HEK293 (cell line): ENCODE results near the gene PCBP3.

Experiments
- CTCF ChIA-PET: fragments of 350-600 bp; formaldehyde crosslinking; extraction: SDS; loops from one replicate; lab custom pipeline; 2021; ENCODE audit warnings: antibody characterized with exemption; lab: Yijun Ruan, JAX
- POLR2A ChIA-PET: fragments of 300-600 bp; formaldehyde crosslinking; extraction: SDS; loops from one replicate; lab custom pipeline; 2020; ENCODE audit warnings: antibody characterized with exemption, inconsistent platforms; lab: Yijun Ruan, JAX
- H3K27ac ChIP-seq: fragments of 200-500 bp; sonication (Bioruptor generic); 2 replicates; pipeline ENCODE4 v1.5.1; 2014; ENCODE audit warnings: low read depth, low read length, control low read depth, inconsistent platforms; ENCODE audit errors: extremely low read depth
- H3K36me3 ChIP-seq, 2 experiments: fragments of 200-500 bp in 1 of 2; sonication (Bioruptor generic) in 1 of 2; 1 replicate in 1 of 2; 2 replicates in 1 of 2; pipeline ENCODE4 v1.5.1; 2014 to 2017; ENCODE audit warnings: inconsistent platforms in 2 of 2, low read length in 2 of 2; ENCODE audit not compliant: control insufficient read depth in 2 of 2, insufficient read depth in 1 of 2
- H3K4me1 ChIP-seq: fragments of 200-500 bp; sonication (Bioruptor generic); 2 replicates; pipeline ENCODE4 v1.5.1; 2014; ENCODE audit warnings: mild to moderate bottlenecking, low read length, inconsistent platforms; ENCODE audit not compliant: control insufficient read depth, insufficient read depth
- H3K4me3 ChIP-seq: 2 replicates; pipeline ENCODE4 v1.5.1; 2011; ENCODE audit warnings: low read depth, mild to moderate bottlenecking, control low read depth, low read length, moderate library complexity
- H3K9me3 ChIP-seq: fragments of 200-500 bp; sonication (Bioruptor generic); 2 replicates; pipeline ENCODE4 v1.5.1; 2014; ENCODE audit warnings: low read depth, low read length, inconsistent platforms; ENCODE audit not compliant: control insufficient read depth, insufficient read depth
- EGR2 ChIP-seq: fragments of 450-650 bp; formaldehyde crosslinking; IDR thresholded peaks from 2 replicates; pipeline ENCODE4 v1.5.1; 2016; ENCODE audit warnings: low read depth, missing biosample characterization, missing genetic modification characterization
- GLIS1 ChIP-seq: fragments of 450-650 bp; formaldehyde crosslinking; IDR thresholded peaks from 2 replicates; pipeline ENCODE4 v1.5.1; 2016; ENCODE audit warnings: missing biosample characterization, missing genetic modification characterization
- GLIS2 ChIP-seq: fragments of 450-650 bp; formaldehyde crosslinking; IDR thresholded peaks from 2 replicates; pipeline ENCODE4 v1.5.1; 2016; ENCODE audit warnings: missing biosample characterization, missing genetic modification characterization
- ZNF140 ChIP-seq: fragments of 450-650 bp; formaldehyde crosslinking; IDR thresholded peaks from 2 replicates; pipeline ENCODE4 v1.5.1; 2016; ENCODE audit warnings: missing biosample characterization, missing genetic modification characterization
- ZNF157 ChIP-seq: fragments of 450-650 bp; formaldehyde crosslinking; IDR thresholded peaks from 2 replicates; pipeline ENCODE4 v1.5.1; 2016; ENCODE audit warnings: missing biosample characterization, missing genetic modification characterization
- ZNF302 ChIP-seq: fragments of 450-650 bp; formaldehyde crosslinking; IDR thresholded peaks from 2 replicates; pipeline ENCODE4 v1.5.1; 2016; ENCODE audit warnings: missing biosample characterization, missing genetic modification characterization, low read depth
- ZNF473 ChIP-seq: fragments of 450-650 bp; formaldehyde crosslinking; IDR thresholded peaks from 2 replicates; pipeline ENCODE4 v1.5.1; 2017; ENCODE audit warnings: missing biosample characterization, missing genetic modification characterization
- ZNF571 ChIP-seq: fragments of 450-650 bp; formaldehyde crosslinking; IDR thresholded peaks from 2 replicates; pipeline ENCODE4 v1.5.0; 2017; ENCODE audit warnings: missing biosample characterization, missing genetic modification characterization
- TF ChIP-seq, protein P1 (sequence below): fragments of 450-650 bp; formaldehyde crosslinking; conservative IDR thresholded peaks from 2 replicates; pipeline ENCODE4 v1.5.1; 2016; ENCODE audit warnings: low read depth, missing biosample characterization, missing genetic modification characterization

The PCBP3 gene

DNA sequence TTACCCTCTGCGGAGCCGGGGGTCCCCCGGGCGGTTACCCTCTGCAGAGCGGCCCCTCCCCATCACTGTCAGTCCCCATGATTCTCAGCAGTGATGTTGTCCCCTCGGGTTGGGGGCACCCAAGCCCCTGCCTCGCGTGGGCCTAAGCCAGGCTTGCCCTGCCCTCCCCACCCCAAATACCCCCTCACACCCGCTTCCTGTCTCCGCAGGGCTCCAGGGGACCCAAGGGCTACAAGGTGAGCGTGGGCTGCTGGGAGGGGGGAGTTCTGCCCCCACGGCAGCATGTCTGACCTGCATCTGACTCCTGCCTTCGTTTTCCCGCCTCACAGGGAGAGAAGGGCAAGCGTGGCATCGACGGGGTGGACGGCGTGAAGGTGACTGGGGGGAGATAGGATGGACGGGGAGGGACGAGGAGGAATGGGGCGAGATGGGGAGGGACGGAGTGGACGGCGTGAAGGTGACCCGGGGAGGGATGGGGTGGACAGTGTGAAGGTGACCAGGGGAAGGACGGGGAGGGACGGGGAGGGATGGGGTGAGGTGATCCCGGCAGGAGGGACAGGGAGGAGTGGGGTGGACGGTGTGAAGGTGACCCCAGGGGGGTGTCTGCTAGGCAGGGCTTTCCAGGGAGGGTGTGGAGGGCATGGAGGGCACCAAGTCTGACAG is 346.7 kb downstream of the PCBP3 start:
- Histone ChIP-seq H3K9me3 (no peaks in the 10 kb centered on the region), H3K27ac (no peak overlapping the region), H3K4me1 (no peaks in the 10 kb centered on the region), H3K4me3 (no peak overlapping the region), H3K36me3 (peaks cover 3 to 77% of the 10 kb centered on the region in 2 experiments; a peak in 2 of 3 replicates)
- TF ChIP-seq ZNF302 = no peak
- TF ChIP-seq ZNF473 (tag by site-specific recombination) = no peak
- TF ChIP-seq, protein P1, sequence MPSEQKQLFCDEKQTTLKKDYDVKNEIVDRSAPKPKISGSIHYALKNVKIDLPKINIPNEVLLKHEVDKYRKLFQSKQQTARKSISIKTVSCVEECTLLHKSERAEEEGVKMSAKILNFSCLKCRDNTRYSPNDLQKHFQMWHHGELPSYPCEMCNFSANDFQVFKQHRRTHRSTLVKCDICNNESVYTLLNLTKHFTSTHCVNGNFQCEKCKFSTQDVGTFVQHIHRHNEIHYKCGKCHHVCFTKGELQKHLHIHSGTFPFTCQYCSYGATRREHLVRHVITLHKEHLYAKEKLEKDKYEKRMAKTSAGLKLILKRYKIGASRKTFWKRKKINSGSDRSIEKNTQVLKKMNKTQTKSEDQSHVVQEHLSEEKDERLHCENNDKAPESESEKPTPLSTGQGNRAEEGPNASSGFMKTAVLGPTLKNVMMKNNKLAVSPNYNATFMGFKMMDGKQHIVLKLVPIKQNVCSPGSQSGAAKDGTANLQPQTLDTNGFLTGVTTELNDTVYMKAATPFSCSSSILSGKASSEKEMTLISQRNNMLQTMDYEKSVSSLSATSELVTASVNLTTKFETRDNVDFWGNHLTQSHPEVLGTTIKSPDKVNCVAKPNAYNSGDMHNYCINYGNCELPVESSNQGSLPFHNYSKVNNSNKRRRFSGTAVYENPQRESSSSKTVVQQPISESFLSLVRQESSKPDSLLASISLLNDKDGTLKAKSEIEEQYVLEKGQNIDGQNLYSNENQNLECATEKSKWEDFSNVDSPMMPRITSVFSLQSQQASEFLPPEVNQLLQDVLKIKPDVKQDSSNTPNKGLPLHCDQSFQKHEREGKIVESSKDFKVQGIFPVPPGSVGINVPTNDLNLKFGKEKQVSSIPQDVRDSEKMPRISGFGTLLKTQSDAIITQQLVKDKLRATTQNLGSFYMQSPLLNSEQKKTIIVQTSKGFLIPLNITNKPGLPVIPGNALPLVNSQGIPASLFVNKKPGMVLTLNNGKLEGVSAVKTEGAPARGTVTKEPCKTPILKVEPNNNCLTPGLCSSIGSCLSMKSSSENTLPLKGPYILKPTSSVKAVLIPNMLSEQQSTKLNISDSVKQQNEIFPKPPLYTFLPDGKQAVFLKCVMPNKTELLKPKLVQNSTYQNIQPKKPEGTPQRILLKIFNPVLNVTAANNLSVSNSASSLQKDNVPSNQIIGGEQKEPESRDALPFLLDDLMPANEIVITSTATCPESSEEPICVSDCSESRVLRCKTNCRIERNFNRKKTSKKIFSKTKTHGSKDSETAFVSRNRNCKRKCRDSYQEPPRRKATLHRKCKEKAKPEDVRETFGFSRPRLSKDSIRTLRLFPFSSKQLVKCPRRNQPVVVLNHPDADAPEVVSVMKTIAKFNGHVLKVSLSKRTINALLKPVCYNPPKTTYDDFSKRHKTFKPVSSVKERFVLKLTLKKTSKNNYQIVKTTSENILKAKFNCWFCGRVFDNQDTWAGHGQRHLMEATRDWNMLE (tag by site-specific recombination) = no peak
- ChIA-PET POLR2A (no interaction called here), CTCF (no interaction called here)

DNA sequence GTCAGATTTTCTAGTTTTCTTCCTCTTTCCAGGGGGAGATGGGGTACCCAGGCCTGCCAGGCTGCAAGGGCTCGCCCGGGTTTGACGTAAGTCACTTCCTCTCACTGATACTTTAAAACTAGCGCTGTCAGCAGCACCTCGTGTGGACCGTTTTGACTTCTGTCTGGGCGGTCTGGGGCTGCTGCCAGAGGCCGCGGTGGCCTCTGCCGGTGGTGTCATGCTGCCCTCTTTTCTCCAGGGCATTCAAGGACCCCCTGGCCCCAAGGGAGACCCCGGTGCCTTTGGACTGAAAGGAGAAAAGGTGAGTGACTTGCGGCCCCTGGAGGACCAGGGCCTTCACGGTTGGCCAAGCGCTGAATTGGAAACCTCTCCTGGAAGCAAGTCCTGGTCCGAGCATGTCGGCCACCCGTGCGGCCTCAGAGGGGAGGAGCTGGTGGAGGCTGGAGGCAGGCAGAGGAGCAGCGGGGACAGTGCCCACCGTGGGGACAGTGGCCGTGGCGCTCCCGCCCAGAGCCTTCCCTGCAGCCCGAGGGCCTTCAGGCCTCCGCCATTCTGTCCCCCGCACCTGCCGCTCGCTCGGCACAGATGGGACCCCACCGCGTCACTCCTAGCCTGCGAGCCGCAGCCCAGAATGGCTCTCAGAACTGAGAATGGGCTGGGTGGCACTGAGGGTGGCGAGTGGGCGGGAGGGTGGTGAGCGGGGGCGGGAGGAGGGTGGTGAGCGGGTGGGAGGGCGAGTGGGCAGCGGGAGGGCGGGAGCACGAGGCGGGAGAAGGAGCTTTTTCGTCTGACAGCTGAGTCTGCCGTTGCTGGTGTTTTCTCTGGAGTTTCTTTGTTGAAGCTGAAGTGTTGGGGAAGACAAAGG is 347.4 kb downstream of the PCBP3 start:
- no peaks in the 10 kb centered on the region for H3K9me3 ChIP-seq
- H3K27ac ChIP-seq = no peak overlapping the region
- no peak for TF ChIP-seq ZNF140 (tag by site-specific recombination)
- TF ChIP-seq EGR2 = 0 out of 2 replicates have a peak, but pooled peaks have one; percentile 6
- ChIA-PET CTCF (no interaction called here), POLR2A (no interaction called here)
- H3K4me3 ChIP-seq = no peak overlapping the region
- peaks cover 0 to 73% of the 10 kb centered on the region in 2 experiments; a peak in 1 of 3 replicates for H3K36me3 ChIP-seq
- H3K4me1 ChIP-seq = no peaks in the 10 kb centered on the region

DNA sequence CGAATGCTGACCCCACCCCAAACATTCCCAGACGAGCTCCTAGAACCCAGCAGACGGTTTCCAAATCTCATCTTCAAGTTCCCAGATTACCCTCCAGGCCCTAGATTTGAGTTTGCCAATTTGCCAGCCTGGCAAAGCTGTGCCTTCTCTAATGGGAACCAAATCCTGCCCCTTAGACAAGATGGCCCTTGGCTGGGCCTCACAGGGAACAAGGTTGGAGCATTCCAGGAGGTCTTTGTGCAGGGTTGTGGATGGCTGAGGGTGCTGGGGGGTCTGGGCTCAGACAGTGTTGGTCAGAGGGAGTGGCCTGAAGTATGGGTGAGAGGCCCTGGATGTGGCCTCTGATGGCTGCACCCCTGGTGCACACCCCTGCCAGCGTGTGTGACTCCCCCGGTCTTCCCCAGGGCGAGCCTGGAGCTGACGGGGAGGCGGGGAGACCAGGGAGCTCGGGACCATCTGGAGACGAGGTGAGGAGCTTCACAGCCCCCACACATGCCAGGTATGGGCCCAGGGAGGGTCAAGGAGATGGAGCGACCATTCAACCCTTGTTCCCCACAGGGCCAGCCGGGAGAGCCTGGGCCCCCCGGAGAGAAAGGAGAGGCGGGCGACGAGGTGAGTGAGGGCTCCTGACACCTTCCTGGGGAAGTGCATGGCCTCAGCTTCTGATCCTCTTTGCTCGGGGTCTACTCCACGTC is 348.2 kb downstream of the PCBP3 start:
- no peaks in the 10 kb centered on the region for H3K9me3 ChIP-seq
- TF ChIP-seq ZNF157 (tag by site-specific recombination) (no peak), GLIS2 (tag by site-specific recombination) (peak; percentile 13; the same call in 1 of the 2 replicates), GLIS1 (tag by site-specific recombination) (peak; percentile 46; the same call in 1 of the 2 replicates), ZNF571 (tag by site-specific recombination) (no peak)
- H3K4me3 ChIP-seq = no peak overlapping the region
- H3K27ac ChIP-seq = no peak overlapping the region
- peaks cover 0 to 70% of the 10 kb centered on the region in 2 experiments; a peak in 1 of 3 replicates for H3K36me3 ChIP-seq
- POLR2A ChIA-PET = no interaction called here
- no peaks in the 10 kb centered on the region for H3K4me1 ChIP-seq
- CTCF ChIA-PET = no interaction called here
